Anterior cingulate cortex (tissue), 58 donors: Measurements from ENCODE around the gene WNT3.
"Not testable (repeated sequence)": the region's sequence is repeated elsewhere in the genome, so short reads cannot be mapped to it uniquely, and the experiment has no call there.

Experiments used
- DNase-seq, 58 donors: peaks; one replicate each; lab custom pipeline; 2025; lab: John Stamatoyannopoulos, UW

The WNT3 gene

DNA sequence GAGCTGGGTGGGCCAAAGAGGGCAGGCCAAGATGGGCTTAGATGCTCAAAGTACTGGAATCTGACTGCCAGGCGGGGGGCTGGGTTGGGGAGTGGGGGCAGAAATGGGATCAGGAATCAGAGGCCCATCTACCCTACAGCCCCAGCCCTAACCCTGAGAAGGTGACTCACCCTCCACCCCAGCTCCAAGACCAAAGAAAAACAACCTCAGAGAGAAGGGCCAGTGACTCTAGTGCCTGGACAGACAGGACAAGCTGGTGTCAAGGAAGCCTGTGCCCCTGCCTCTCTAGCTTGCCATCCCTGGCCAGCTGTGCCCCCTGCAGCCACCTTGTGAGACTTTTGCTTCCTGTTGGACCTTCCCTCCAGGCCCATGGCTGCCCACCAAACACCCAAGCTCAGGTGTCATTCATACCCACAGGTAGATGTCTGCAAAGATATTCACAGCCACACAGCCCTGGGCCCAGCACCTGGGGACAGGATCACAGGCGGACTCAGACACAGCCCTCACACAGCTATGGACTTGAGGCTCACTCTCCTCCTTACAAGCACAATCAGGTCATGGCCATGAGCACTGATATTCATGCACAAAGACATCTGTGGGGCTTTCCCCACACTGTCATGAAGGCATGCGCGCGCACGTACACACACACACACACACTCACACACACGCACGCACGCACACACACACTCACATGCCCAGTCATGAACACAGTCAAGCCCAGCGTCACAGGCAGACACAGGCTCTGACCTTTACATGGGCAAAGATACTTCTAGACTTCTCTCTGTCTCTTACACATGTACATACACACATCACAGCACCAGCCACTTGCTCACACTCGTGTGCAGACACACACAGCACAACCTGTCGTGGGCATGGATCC is 2.8 kb downstream of the WNT3 start:
- no peak for DNase-seq

GRCh38 chr17:46814446-46814845 is 4.0 kb downstream of the WNT3 start:
- DNase-seq = no peak

DNA sequence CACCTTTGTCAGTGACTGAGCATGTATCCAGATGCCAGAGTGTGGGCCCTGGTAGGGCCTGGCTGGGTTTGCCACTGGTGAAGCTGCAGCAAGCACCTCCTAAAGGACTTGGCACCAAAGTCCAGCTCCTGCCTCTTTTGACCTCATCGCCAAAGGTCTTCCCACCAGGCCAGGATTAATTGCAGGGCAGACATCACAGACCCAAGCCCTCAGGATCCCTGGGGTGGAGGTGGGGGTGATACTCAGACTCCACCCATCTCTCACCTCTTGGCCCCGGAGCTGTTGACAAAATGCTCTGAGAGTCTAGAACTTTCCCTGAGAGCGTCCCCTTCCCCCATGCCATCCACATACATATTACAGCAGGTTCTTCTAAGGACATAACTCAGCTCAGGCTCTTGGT is 4.6 kb downstream of the WNT3 start:
- DNase-seq = no peak

GRCh38 chr17:46812624-46813318 is 5.7 kb downstream of the WNT3 start:
- DNase-seq = no peak

- no peak for DNase-seq
Observed at GRCh38 chr17:46811978-46812583, 6.4 kb downstream of the WNT3 start.

DNA sequence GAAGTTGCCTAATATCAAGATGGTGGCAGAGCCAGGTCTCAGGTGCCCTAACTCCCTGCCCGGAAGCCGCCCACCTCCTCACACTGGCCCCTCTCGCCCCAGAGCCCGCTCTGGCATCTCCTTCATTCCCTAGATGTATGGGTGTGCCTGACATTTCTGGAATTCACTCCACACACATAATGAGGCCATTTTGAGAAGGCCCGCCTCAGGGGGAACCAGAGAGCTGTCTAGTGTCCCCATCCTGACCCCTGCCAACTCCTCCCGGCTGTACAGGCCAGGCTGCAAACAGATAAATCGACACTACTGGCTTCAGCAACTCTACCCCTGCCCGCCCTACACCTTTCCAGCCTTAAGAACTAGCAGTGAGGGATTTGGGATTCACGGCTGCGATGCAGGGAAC is 7.7 kb downstream of the WNT3 start:
- no peak for DNase-seq

DNA sequence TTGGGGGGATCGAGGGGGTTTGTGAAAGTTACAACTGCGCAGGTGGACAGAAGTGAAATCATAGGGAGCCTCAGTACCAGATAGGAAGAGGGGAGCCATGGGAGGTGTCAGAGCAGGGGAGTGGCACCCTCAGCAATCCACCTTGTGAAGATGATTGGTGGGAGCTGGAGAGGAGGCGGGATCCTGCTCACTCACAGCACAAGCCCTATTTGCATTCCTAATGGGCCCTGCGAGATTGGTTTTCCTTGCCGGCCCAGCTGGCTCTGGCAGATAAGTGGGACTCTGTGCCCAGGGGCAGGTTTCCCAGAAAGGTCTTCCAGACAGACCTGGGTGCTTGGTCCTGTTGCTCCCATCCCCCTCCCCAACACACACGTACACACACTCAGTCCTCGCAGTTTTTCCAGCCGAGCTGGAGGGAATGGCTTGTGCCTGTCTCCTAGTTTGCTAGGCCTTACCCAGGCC is 9.4 kb downstream of the WNT3 start:
- DNase-seq = no peak

DNA sequence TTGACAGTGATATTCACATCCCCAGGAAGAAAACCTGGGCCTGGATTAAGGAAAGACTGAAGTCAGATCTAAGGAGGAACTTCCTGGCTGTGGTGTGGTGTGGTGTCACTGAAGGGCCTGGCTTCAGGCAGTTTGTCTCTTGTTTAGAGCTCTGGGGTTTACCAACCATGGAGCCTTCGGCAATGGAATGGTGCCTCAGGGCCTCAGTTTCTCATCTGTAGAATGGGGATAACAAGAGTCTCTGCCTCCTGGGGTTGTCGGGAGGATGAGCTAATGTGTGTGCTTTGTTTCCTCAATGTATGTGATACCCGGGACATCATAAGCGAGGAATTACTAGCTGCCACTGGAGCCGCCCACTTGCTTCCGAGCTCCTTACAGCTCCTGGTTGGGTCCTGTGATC is 12.7 kb downstream of the WNT3 start:
- no peak for DNase-seq

DNA sequence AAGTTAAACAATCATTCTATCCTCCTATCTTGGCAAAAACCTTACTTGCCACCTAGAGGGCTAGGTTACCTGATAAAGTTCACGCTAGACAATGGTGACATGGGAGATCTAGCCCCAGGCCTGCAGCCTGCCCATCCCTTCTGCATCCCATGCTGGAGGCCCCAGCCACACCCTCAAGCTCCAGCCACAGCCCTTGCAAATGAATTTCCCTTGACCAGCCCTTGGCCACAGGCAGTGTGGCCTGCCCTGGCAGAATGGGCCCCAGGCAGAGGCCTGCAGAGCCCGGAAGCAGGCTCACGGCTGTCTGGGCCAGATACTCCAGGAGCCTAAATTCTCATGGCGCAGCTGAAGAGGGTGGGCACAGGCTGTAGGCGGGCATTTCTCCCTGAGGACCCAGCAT is 14.9 kb downstream of the WNT3 start:
- no peak for DNase-seq

DNA sequence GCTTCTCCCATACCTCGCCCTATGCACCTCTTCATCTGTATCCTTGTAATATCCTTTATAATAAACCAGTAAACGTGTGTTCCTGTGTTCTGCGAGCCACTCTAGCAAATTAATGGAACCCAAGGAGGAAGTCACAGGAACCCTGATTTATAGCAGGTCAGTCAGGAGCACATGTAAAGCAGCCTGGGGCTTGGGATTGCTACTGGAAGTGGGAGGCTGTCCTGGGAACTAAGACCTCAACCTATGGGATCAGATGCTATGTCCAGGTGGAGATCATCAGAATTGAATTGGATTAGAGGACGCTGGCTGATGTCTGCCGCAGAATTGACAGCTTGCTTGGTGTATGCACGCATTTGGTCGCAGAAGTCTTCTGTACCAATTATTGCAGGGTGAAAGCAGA is 15.7 kb downstream of the WNT3 start:
- no peak for DNase-seq

GRCh38 chr17:46800573-46800972 is 17.9 kb downstream of the WNT3 start:
- DNase-seq = no peak

DNA sequence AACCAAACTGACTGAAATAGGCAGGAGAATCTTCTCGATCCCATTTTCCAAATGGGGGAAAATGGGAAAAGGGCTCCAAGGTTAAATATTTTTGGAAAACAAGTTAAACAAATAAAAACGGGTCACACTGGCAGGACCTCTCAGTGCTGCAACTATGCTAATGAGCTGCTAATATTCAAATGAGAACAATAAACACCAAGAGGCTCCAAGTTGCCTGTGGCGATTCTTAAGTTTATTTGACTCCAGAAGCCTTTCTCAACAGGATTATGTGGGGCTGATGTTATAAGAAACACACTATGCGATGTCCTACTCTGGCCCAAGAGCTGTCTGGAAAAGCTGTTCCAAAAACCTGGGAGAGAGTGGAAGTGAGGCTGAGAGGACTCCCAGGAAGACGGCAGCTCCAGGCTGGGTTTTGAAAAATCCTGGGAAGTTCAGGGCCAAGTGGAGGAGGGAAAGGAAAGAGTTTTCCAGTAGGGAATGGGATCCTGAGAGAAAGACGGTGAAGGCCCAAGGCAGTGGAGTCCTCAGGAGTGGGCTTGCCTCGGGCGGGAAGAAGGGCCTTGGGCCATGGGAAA is 21.4 kb downstream of the WNT3 start:
- no peak for DNase-seq

DNA sequence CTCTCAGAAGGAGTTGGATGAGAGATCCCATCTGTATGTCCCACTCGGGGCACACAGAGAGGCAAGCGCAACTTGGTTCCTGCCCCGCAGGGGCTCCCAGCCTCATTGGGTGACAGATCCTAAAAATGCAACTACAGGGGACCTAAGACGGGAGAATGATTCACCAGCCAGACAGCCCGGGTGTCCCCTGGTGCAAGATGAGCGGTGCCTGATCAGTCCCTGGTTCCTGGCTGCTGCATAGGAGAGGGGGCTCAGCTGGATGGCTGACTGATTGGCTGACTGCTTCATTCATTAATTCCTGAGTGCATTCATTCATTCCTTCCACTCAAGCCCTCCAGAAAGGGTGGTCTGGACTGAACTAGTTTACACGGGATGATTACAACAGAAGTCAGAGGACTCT is 22.0 kb downstream of the WNT3 start:
- DNase-seq = no peak

DNA sequence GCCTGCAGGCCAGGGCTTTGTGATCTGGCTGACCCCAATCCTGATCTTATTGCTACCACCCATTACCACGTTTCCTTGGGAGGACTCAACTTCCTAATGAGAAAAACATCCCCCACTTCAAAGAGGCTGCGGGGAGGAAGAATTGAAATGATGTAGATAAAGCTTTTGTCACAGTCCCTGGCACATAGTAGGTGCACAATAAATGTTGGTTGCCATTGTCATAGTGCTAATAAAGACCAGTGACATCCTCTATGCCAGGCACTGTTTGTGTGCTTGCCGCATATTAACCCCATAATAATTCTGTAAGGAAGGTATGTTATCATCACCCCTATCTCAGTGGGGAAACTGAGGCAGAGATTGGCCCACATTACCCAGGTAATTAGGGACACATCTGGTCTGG is 22.4 kb downstream of the WNT3 start:
- no peak for DNase-seq

DNA sequence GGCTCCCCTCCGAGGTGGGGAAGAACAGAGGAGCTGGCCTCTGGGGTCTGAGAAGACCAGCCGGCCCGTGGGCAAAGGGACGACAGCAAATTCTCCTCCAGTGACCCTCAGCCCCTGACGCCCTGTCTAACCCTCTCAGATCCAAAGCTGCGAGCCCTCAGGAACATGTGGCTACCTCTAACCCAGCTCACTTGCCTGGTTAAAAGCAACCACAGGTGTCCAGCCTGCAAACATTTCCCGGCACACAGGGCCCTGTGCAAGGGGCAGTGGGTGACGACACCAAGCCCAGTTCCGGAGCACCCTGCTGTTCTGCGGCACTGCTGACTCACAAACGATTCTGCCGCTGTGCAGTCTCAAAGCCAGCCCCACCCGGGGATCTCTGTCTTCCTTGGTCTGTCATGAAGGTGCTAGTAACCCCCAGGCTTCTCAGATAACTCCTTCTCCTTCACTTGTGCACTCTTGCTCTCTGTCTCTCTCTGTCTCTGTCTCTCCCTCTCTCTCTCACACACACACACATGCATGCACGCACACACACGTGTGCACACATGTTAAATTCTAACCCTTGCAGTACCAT is 23.0 kb downstream of the WNT3 start:
- DNase-seq = no peak

- no peak for DNase-seq
Observed at GRCh38 chr17:46794318-46794717, 24.2 kb downstream of the WNT3 start.

DNA sequence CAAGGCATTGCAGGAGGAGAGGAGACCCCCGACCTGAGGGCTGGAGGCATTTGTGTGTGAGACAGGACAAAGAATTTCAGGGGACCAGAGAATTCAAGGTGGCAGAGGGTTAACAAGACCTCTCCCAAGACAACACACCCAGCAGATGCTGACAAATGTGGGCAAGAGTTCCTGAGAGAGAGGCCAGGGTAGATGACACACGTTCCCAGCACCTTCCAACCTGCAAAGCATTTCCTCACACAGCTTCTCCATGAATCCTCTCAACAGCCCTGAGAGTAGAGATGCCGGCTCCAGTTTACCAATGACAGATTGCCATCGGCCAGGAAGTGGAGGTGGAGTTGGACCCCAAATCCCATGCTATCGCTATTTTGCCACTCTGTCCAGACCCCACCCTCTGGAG is 25.0 kb downstream of the WNT3 start:
- DNase-seq = no peak

GRCh38 chr17:46793023-46793422 is 25.5 kb downstream of the WNT3 start:
- not testable (repeated sequence) for DNase-seq

DNA sequence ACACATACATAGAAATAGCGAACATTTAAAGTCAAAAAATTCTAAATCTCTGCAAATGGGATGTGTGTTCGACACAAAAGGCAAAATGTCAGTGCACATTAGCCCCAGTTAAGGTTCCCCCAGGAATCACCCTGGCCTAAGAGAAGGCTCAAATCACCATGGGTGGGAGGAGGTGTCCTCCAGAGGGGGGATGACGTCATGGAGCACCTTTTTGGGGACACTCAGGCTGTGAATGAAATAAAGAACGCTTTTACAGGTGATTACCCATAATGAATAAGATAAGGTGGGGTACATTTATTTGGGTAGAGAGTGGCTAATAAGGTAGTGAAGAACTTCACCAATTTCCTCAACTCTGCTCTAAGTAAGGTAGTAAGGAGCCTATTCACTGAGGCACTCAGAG is 26.4 kb downstream of the WNT3 start:
- DNase-seq = no peak

DNA sequence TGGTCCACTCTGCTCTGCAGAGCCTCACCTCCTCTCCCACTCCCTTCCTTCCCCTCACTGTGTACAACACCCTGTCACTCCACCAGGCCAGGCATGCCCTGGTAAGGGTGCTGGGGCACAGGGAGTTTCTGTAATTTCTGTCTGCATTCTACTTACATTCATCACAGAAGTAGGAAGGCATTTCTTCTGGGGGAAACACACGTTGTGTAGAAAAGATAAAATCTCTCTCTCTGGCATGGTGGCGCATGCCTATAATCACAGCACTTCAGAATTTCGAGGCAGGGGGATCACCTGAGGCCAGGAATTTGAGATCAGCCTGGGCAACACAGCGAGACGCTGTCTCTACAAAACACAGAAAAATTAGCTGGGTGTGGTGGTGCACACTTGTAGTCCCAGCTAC is 27.0 kb downstream of the WNT3 start:
- DNase-seq = no peak

DNA sequence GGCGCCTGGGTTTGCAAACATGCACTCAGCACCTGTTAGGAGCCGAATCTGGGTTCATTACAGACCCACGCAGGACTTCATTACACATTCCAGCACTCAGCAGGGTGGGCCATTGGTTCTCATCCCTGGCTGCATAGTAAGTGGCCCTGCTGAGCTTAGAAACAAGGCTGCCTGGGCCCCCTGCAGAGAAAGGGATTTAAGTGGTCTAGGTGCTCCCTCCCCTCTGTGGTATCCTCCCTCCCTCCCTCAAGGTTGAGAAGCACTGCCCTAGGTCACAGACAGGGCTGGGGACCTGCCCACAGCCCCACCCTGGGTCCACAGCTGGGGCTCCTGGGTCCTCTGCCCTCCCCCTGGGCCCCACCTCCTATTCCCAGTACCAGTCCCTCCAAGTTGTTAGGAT is 28.3 kb downstream of the WNT3 start:
- no peak for DNase-seq
